Vagina (tissue), 2 donors: Measurements from ENCODE around the gene FAM3D.

ENCODE experiments used
- POLR2A ChIP-seq, 2 donors: fragments of 450-650 bp; IDR thresholded peaks; one replicate each; pipeline ENCODE4 v1.6.1; 2017; ENCODE audit warnings: antibody characterized with exemption in 2 of 2, mild to moderate bottlenecking in 2 of 2, moderate library complexity in 2 of 2
- POLR2AphosphoS5 ChIP-seq, 2 donors: sonication (generic); formaldehyde crosslinking; IDR thresholded peaks; one replicate each; pipeline ENCODE4 v1.9.0; 2017; ENCODE audit warnings: antibody characterized with exemption in 2 of 2, mild to moderate bottlenecking in 2 of 2, low read depth in 1 of 2; ENCODE audit not compliant: insufficient read depth in 1 of 2

DNA sequence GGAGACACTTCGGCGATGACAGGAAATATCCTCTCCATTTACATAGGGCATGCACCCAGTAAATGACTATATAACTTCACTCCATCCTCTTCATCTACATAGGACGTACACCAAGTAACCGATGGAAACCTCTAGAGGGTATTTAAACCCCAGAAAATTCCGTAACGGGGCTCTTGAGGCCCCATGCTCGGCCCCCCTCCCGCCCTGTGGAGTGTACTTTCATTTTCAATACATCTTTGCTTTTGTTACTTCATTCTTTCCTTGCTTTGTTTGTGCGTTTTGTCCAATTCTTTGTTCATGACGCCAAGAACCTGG lies 81.9 kb downstream of the FAM3D start:
- TF ChIP-seq POLR2A (IDR thresholded peaks at IDR 0.05) (no peak), POLR2AphosphoS5 (IDR thresholded peaks at IDR 0.05; ENCODE audit: insufficient read depth in 1 of 2, low read depth in 1 of 2) (no peak)
